SK-N-SH (cell line): ENCODE data around the gene DOCK8. TPM values are rescaled to one million over a fixed set of nuclear protein-coding genes. Genes with fewer than 3 reads are reported as not detected.

Experiments used
- CTCF ChIA-PET: fragments of 300-600, 350-600 bp; formaldehyde crosslinking; extraction: SDS; loops from one replicate; lab custom pipeline; 2021; lab: Yijun Ruan, JAX
- POLR2A ChIA-PET: fragments of 350-600 bp; sonication (Branson Sonifier 250); formaldehyde crosslinking; extraction: SDS; loops from one replicate; lab custom pipeline; 2020; ENCODE audit warnings: antibody characterized with exemption, inconsistent platforms; lab: Yijun Ruan, JAX
- DNase-seq: peaks from one replicate; pipeline ENCODE4 v3.0.0; 2012
- H2AFZ ChIP-seq: fragments of 200-600 bp; sonication (generic); 2 replicates; pipeline ENCODE4 v1.8.1; 2016; ENCODE audit warnings: antibody characterized with exemption, mild to moderate bottlenecking, low read depth
- H3F3A ChIP-seq: fragments of 200-600 bp; sonication (generic); replicated peaks from 2 replicates; pipeline ENCODE3; 2016; ENCODE audit warnings: antibody characterized with exemption, mild to moderate bottlenecking; ENCODE audit not compliant: insufficient read depth
- H3K27ac ChIP-seq, 2 experiments: fragments of 200-500 bp in 1 of 2; fragments of 200-600 bp in 1 of 2; sonication (Bioruptor generic) in 1 of 2; sonication (generic), shearing (Covaris generic) in 1 of 2; 2 replicates each; pipeline versions ENCODE4 v1.5.1 to v1.6.1; 2014 to 2016; ENCODE audit warnings: low read depth in 2 of 2, inconsistent platforms in 1 of 2, low read length in 1 of 2, mild to moderate bottlenecking in 1 of 2, mixed read lengths in 1 of 2
- H3K27me3 ChIP-seq: fragments of 200-600 bp; sonication (generic), shearing (Covaris generic); 2 replicates; pipeline ENCODE4 v1.6.1; 2016; ENCODE audit warnings: mixed run types; ENCODE audit not compliant: insufficient read depth
- H3K36me3 ChIP-seq, 2 experiments: fragments of 200-500 bp in 1 of 2; fragments of 200-600 bp in 1 of 2; sonication (Bioruptor generic) in 1 of 2; sonication (generic) in 1 of 2; replicated peaks in 1 of 2; 2 replicates each; pipeline versions ENCODE3 to v1.5.1; 2014 to 2016; ENCODE audit warnings: low read length in 1 of 2, mild to moderate bottlenecking in 1 of 2; ENCODE audit not compliant: insufficient read depth in 2 of 2, control insufficient read depth in 1 of 2
- H3K4me1 ChIP-seq, 2 experiments: fragments of 200-500 bp in 1 of 2; fragments of 200-600 bp in 1 of 2; sonication (Bioruptor generic) in 1 of 2; sonication (generic), shearing (Covaris generic) in 1 of 2; 2 replicates each; pipeline versions ENCODE4 v1.5.1 to v1.6.1; 2014 to 2016; ENCODE audit warnings: low read depth in 1 of 2, low read length in 1 of 2, mixed run types in 1 of 2; ENCODE audit not compliant: insufficient read depth in 2 of 2, control insufficient read depth in 1 of 2
- H3K4me2 ChIP-seq: fragments of 200-600 bp; sonication (generic), shearing (Covaris generic); 2 replicates; pipeline ENCODE4 v1.6.1; 2017; ENCODE audit warnings: mixed run types
- H3K4me3 ChIP-seq, 2 experiments: fragments of 200-500 bp in 1 of 2; fragments of 200-600 bp in 1 of 2; sonication (Bioruptor generic) in 1 of 2; sonication (generic), shearing (Covaris generic) in 1 of 2; 2 replicates each; pipeline versions ENCODE4 v1.5.1 to v1.8.1; 2014 to 2016; ENCODE audit warnings: low read depth in 2 of 2, inconsistent platforms in 1 of 2, low read length in 1 of 2, mild to moderate bottlenecking in 1 of 2, mixed read lengths in 1 of 2, moderate library complexity in 1 of 2
- H3K79me2 ChIP-seq: fragments of 200-600 bp; sonication (generic); 2 replicates; pipeline ENCODE4 v1.8.1; 2017; ENCODE audit warnings: mild to moderate bottlenecking; ENCODE audit not compliant: insufficient read depth
- H3K9ac ChIP-seq: fragments of 200-600 bp; sonication (generic); 2 replicates; pipeline ENCODE4 v1.6.1; 2017; ENCODE audit warnings: mixed run types
- H3K9me2 ChIP-seq: fragments of 200-600 bp; sonication (generic); 2 replicates; pipeline ENCODE4 v1.6.1; 2017; ENCODE audit warnings: mixed run types
- H3K9me3 ChIP-seq: fragments of 200-600 bp; sonication (generic); 2 replicates; pipeline ENCODE4 v1.6.1; 2017; ENCODE audit warnings: mixed run types, mild to moderate bottlenecking, moderate library complexity
- H4K20me1 ChIP-seq: fragments of 200-600 bp; sonication (generic); 2 replicates; pipeline ENCODE4 v1.6.1; 2017; ENCODE audit warnings: mild to moderate bottlenecking, mixed run types; ENCODE audit not compliant: insufficient read depth
- ELF1 ChIP-seq: IDR thresholded peaks from 2 replicates; pipeline ENCODE4 v1.4.0; 2012
- FOSL2 ChIP-seq: IDR thresholded peaks from 2 replicates; pipeline ENCODE4 v1.4.0; 2012; ENCODE audit warnings: low read depth, mild to moderate bottlenecking, moderate library complexity, borderline replicate concordance
- FOXJ3 ChIP-seq: sonication (generic); formaldehyde crosslinking; IDR thresholded peaks from 2 replicates; pipeline ENCODE4 v1.5.1; 2020; ENCODE audit warnings: mild to moderate bottlenecking, missing genetic modification reagents
- JUND ChIP-seq: IDR thresholded peaks from 2 replicates; pipeline ENCODE4 v1.4.0; 2012
- MAX ChIP-seq: IDR thresholded peaks from 2 replicates; pipeline ENCODE4 v1.4.0; 2012; ENCODE audit warnings: low read depth
- MXI1 ChIP-seq: IDR thresholded peaks from 2 replicates; pipeline ENCODE4 v1.6.1; 2012; ENCODE audit warnings: mild to moderate bottlenecking, low read depth, low read length, improper control_type of control experiment
- PBX3 ChIP-seq: IDR thresholded peaks from 2 replicates; pipeline ENCODE4; 2012
- POLR2AphosphoS5 ChIP-seq: IDR thresholded peaks from 2 replicates; pipeline ENCODE4 v1.6.1; 2012; ENCODE audit warnings: low read depth, low read length
- RCOR1 ChIP-seq: fragments of 150-350 bp; IDR thresholded peaks from 2 replicates; pipeline ENCODE4 v1.6.1; 2017; ENCODE audit warnings: antibody characterized with exemption, low read length
- RFX5 ChIP-seq: IDR thresholded peaks from 2 replicates; pipeline ENCODE4 v1.6.1; 2012; ENCODE audit warnings: mild to moderate bottlenecking, improper control_type of control experiment, low read length
- SIN3A ChIP-seq: IDR thresholded peaks from 2 replicates; pipeline ENCODE4 v1.6.1; 2012; ENCODE audit warnings: low read depth, mild to moderate bottlenecking, low read length, moderate library complexity, borderline replicate concordance
- TAF1 ChIP-seq: IDR thresholded peaks from 2 replicates; pipeline ENCODE4 v1.6.1; 2012; ENCODE audit warnings: low read depth, mild to moderate bottlenecking, low read length, moderate library complexity, borderline replicate concordance
- TCF12 ChIP-seq: IDR thresholded peaks from 2 replicates; pipeline ENCODE4 v1.4.0; 2012
- TEAD4 ChIP-seq: IDR thresholded peaks from 2 replicates; pipeline ENCODE4 v1.4.0; 2012; ENCODE audit warnings: mild to moderate bottlenecking, borderline replicate concordance; ENCODE audit not compliant: insufficient read depth
- YY1 ChIP-seq: IDR thresholded peaks from 2 replicates; pipeline ENCODE4 v1.4.0; 2012; ENCODE audit warnings: low read depth, mild to moderate bottlenecking
- ZBTB33 ChIP-seq: IDR thresholded peaks from 2 replicates; pipeline ENCODE4 v1.4.0; 2012; ENCODE audit warnings: low read depth, borderline replicate concordance
- WGBS: methylation state at CpG from one replicate; pipeline ENCODE4 v1.1.6; 2017; ENCODE audit warnings: low lambda C conversion rate; 5-methylcytosine and 5-hydroxymethylcytosine counted together
- polyA plus RNA-seq, 3 experiments: library from polyadenylated mRNA; depleted of rRNA; stranded (reverse); fragments of >200 nt; gene quantifications; 2 replicates each; pipeline ENCODE4 v1.2.3, GENCODE V29; 2012
- TF ChIP-seq, protein P1 (sequence below): IDR thresholded peaks from 2 replicates; pipeline ENCODE4 v1.4.0; 2012; ENCODE audit warnings: low read depth, borderline replicate concordance
- TF ChIP-seq, protein P2 (sequence below): fragments of 150-350 bp; IDR thresholded peaks from 2 replicates; pipeline ENCODE4 v1.6.1; 2017; ENCODE audit warnings: antibody characterized with exemption, low read length, low read depth, borderline replicate concordance
- TF ChIP-seq, protein P3 (sequence below): IDR thresholded peaks from 2 replicates; pipeline ENCODE4 v1.6.1; 2012; ENCODE audit warnings: mild to moderate bottlenecking, low read depth, low read length, moderate library complexity

Gene DOCK8
- polyA plus RNA-seq, 1 of the 3 experiments (the other 2 are of a cell fraction): not detected

GRCh38 chr9:341634-342421, 127.2 kb downstream of the DOCK8 start:
- Histone ChIP-seq H3K4me1 (no peaks in the 10 kb centered on the region), H3K27ac (no peak overlapping the region), H3F3A (no peaks in the 10 kb centered on the region), H4K20me1 (no peaks in the 10 kb centered on the region), H3K27me3 (peaks cover 22% of the 10 kb centered on the region), H3K4me2 (no peak overlapping the region), H3K9me3 (no peaks in the 10 kb centered on the region), H2AFZ (no peak overlapping the region), H3K79me2 (no peaks in the 10 kb centered on the region), H3K9me2 (no peaks in the 10 kb centered on the region), H3K36me3 (no peaks in the 10 kb centered on the region), H3K9ac (no peak overlapping the region), H3K4me3 (no peak overlapping the region)
- 17% methylated on average over 9 of the region's 9 CpGs for WGBS
- ChIA-PET CTCF (no interaction called here), POLR2A (no interaction called here)
- no peak for TF ChIP-seq POLR2AphosphoS5
- TF ChIP-seq YY1: no peak
- TF ChIP-seq TAF1: no peak
- TF ChIP-seq, protein P1, sequence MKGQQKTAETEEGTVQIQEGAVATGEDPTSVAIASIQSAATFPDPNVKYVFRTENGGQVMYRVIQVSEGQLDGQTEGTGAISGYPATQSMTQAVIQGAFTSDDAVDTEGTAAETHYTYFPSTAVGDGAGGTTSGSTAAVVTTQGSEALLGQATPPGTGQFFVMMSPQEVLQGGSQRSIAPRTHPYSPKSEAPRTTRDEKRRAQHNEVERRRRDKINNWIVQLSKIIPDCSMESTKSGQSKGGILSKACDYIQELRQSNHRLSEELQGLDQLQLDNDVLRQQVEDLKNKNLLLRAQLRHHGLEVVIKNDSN: no peak
- TF ChIP-seq FOXJ3 (CRISPR knock-in tag): no peak
- TF ChIP-seq JUND: no peak
- no peak for DNase-seq

DNA sequence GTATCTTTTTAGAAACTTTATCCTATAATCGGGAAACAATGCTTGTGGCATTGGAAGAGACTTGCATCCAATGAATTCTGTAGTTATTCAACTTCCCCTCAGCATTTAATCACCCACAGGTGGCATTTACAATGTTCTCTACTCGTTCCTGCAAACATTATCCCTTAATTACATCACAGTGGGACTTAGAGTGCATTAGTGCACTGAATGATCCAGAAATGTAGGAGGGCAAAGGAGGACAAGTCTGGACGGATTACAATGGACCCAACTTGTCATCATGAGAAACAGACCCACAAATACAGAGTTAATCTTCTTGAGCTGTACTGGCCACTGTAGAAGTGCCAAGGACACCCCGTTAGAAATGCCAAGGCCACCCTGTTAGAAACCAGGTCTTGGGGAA, 129.1 kb downstream of the DOCK8 start:
- H3K4me1 ChIP-seq: no peaks in the 10 kb centered on the region
- no peaks in the 10 kb centered on the region for H4K20me1 ChIP-seq
- H3K4me3 ChIP-seq: no peak overlapping the region
- H3K9ac ChIP-seq: no peak overlapping the region
- H3F3A ChIP-seq: no peaks in the 10 kb centered on the region
- no peak for TF ChIP-seq FOSL2
- no peak for TF ChIP-seq RCOR1
- TF ChIP-seq ZBTB33: no peak
- TF ChIP-seq PBX3: no peak
- no peak for TF ChIP-seq ELF1
- TF ChIP-seq, protein P2, sequence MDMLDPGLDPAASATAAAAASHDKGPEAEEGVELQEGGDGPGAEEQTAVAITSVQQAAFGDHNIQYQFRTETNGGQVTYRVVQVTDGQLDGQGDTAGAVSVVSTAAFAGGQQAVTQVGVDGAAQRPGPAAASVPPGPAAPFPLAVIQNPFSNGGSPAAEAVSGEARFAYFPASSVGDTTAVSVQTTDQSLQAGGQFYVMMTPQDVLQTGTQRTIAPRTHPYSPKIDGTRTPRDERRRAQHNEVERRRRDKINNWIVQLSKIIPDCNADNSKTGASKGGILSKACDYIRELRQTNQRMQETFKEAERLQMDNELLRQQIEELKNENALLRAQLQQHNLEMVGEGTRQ: no peak
- TF ChIP-seq SIN3A: no peak
- no peak for TF ChIP-seq MXI1
- TF ChIP-seq RFX5: no peak
- TF ChIP-seq, protein P3, sequence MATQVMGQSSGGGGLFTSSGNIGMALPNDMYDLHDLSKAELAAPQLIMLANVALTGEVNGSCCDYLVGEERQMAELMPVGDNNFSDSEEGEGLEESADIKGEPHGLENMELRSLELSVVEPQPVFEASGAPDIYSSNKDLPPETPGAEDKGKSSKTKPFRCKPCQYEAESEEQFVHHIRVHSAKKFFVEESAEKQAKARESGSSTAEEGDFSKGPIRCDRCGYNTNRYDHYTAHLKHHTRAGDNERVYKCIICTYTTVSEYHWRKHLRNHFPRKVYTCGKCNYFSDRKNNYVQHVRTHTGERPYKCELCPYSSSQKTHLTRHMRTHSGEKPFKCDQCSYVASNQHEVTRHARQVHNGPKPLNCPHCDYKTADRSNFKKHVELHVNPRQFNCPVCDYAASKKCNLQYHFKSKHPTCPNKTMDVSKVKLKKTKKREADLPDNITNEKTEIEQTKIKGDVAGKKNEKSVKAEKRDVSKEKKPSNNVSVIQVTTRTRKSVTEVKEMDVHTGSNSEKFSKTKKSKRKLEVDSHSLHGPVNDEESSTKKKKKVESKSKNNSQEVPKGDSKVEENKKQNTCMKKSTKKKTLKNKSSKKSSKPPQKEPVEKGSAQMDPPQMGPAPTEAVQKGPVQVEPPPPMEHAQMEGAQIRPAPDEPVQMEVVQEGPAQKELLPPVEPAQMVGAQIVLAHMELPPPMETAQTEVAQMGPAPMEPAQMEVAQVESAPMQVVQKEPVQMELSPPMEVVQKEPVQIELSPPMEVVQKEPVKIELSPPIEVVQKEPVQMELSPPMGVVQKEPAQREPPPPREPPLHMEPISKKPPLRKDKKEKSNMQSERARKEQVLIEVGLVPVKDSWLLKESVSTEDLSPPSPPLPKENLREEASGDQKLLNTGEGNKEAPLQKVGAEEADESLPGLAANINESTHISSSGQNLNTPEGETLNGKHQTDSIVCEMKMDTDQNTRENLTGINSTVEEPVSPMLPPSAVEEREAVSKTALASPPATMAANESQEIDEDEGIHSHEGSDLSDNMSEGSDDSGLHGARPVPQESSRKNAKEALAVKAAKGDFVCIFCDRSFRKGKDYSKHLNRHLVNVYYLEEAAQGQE: no peak
- no peak for TF ChIP-seq MAX
- TF ChIP-seq YY1: no peak
- TF ChIP-seq TCF12: no peak
- TF ChIP-seq TEAD4: no peak
- no peak overlapping the region for H2AFZ ChIP-seq
- no peaks in the 10 kb centered on the region for H3K36me3 ChIP-seq
- H3K9me3 ChIP-seq: no peaks in the 10 kb centered on the region
- H3K27me3 ChIP-seq: peaks cover 33% of the 10 kb centered on the region
- H3K9me2 ChIP-seq: no peaks in the 10 kb centered on the region
- WGBS: 9% methylated on average over 4 of the region's 4 CpGs
- ChIA-PET CTCF (no interaction called here), POLR2A (no interaction called here)
- H3K4me2 ChIP-seq: no peak overlapping the region
- no peak for DNase-seq
- no peak overlapping the region for H3K27ac ChIP-seq
- H3K79me2 ChIP-seq: no peaks in the 10 kb centered on the region
